GM12874 (cell line): Measurements from ENCODE around the gene MMP17.

Source experiments
- CTCF ChIP-seq: IDR thresholded peaks from 2 replicates; pipeline ENCODE4 v1.5.1; 2011; ENCODE audit warnings: low read depth, mild to moderate bottlenecking, control low read depth, low read length, moderate library complexity; ENCODE audit not compliant: insufficient read depth

The MMP17 gene

DNA sequence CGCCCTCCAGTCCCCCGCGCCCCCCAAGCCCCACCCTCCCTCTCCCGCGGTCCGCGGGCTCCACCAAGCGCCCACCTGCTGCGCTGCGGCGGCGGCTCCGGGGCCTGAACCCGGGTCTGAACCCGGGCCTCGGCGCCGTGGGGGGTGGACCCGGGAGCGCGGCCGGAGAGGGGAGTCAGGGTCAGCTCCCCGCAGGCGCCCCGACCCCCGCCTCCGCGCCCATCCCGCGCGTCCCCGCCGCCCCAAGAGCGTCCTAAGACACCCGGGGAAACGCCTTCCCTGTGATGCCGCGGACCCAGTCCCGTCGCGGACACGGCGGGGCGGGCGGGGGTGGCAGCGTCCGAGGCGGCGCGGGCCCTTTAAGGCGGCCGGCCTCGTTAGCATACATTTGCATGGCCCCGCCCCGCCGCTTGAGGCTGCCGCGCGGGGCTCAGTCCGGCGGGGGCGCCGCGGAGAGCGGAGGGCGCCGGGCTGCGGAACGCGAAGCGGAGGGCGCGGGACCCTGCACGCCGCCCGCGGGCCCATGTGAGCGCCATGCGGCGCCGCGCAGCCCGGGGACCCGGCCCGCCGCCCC, at the start of gene MMP17:
Gene MMP17, plus strand, starts transcription at position 433 of the 574 bp plus-strand sequence. Its CDS starts 102 bp downstream, at position 535.
- TF ChIP-seq CTCF = peak; percentile 41

DNA sequence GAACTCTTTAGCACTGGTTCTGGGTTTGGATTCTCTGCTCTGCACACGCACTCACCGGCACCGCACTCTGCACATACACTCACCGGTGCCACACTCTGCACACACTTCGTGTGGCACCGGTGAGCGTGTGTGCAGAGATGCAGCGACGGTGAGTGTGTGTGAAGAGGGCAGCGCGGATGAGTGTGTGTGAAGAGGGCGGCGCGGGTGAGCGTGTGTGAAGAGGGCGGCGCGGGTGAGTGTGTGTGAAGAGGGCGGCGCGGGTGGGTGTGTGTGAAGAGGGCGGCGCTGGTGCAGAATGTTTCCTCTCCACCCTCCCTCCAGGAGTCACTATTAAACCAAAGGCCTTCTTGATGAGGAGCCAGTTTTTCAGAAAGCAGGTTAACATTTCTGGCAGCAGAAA, 49.2 kb upstream of the MMP17 start:
- no peak for TF ChIP-seq CTCF

- no peak for TF ChIP-seq CTCF
These were observed 46.1 kb upstream of the MMP17 start for GRCh38 chr12:131782061-131782460.

DNA sequence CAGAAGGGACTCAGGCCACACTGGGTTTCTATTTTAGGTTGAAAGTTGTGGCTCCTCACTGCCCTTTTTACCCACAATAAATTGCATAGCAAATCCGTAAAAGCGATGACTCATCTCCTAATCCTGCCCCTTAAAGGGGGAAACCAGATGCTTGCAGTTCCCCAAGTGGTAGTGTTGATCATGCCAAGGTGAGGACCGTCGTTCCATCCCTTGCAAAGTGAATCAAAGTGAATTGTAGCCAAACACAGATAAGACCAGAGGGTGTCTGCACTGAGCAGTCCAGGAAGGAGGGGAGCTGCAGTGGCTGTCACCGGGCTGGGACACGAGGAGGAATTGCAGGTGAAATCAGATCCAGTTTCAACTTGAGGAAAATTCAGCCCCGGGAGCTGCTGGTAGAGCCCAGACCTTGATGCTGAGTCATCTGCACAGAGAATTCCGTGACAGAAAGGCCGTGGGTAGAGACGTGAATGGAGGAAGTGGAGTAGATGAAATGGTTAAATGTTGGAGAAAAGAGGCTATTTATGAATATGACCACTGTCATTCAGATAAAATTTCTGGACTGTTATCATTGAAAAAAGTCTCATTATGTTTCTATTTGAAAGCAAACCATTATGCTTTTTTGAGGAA, 44.2 kb upstream of the MMP17 start:
- 0 out of 2 replicates have a peak, but pooled peaks have one; percentile 5 for TF ChIP-seq CTCF

GRCh38 chr12:131784909-131785762, 43.1 kb upstream of the MMP17 start:
- no peak for TF ChIP-seq CTCF

DNA sequence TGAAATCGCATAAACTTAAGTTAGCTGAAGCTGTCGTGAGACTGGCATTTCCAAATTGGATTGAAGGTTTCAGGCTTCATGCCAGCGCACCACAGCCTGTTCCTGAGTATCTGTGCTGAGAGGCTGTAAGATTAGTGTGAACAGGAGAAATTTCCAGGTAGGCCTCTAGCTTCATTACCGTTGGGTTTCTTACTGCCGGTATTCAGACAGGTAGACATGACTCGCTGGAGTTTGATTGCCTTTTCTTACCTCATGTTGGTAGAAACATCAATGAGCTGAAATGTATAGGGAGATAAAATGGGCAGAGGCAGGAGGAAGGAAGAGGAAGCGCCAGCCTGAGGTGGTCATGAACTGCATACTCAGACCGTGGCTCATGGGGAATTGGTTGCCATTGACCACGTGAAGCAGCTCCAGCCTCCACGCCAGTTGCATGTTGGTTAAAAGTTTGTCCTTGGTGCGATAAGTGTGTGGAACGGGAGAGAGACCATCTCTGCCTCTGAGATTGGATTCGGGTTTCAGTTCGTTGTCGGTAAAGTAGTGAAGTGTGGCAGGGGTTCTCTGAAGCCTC, 42.3 kb upstream of the MMP17 start:
- TF ChIP-seq CTCF = no peak

- TF ChIP-seq CTCF = no peak
These were observed 41.9 kb upstream of the MMP17 start for GRCh38 chr12:131786331-131786730.
